ENCODE measurements around the gene TARM1.

DNA sequence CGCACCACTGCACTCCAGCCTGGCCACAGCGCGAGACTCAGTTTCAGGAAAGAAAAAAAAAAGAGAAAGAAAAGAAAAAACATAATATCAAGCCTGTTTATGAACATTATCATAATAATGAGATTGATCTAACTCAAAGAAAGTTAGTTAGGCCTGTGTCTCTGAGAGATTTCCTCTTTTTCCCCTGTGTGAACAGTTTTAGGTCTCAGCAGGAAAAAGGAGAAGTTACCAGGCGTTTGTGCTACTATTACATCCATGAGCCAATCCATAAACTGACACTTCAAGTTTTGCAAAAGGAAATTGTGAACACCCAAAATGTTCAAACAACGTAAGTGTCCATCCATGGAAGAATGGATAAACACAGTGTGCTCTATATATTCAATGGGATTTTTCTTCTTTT, 3.8 kb downstream of the TARM1 start:
- TF ChIP-seq GATA2 (IDR thresholded peaks at IDR 0.05; ENCODE audit: low read depth, low read length) = no peak
- no peak for TF ChIP-seq GATA3 (IDR thresholded peaks at IDR 0.05; ENCODE audit: low read depth, low read length)

Measured in SH-SY5Y (cell line).